ENCODE measurements around the gene CPOX. TPM values are rescaled to one million over a fixed set of nuclear protein-coding genes. Genes with fewer than 3 reads are reported as not detected.

CPOX gene
- total RNA-seq, 1 donor: 22.1 TPM

GRCh38 chr3:98556164-98557130 is 37.0 kb downstream of the CPOX start:
- H2AFZ ChIP-seq (ENCODE audit: low read length): no peak overlapping the region
- no peak overlapping the region for H3K4me3 ChIP-seq (ENCODE audit: insufficient read depth, low read length)
- no peaks in the 10 kb centered on the region for H3K79me2 ChIP-seq (ENCODE audit: insufficient read depth, low read length)
- H3K4me1 ChIP-seq (ENCODE audit: insufficient read depth, low read length): no peaks in the 10 kb centered on the region
- no peak for DNase-seq (ENCODE audit: insufficient read length, low spot score, missing footprints)
- no peaks in the 10 kb centered on the region for H3K9me3 ChIP-seq (ENCODE audit: low read depth, low read length)
- no peak overlapping the region for H3K27ac ChIP-seq (ENCODE audit: low read depth, low read length)
- H3K36me3 ChIP-seq (ENCODE audit: insufficient read depth, low read length): no peaks in the 10 kb centered on the region
- no peaks in the 10 kb centered on the region for H4K20me1 ChIP-seq (ENCODE audit: insufficient read depth, low read length)
- peaks cover 38% of the 10 kb centered on the region for H3K27me3 ChIP-seq (ENCODE audit: insufficient read depth, low read length)
- TF ChIP-seq, protein P1, sequence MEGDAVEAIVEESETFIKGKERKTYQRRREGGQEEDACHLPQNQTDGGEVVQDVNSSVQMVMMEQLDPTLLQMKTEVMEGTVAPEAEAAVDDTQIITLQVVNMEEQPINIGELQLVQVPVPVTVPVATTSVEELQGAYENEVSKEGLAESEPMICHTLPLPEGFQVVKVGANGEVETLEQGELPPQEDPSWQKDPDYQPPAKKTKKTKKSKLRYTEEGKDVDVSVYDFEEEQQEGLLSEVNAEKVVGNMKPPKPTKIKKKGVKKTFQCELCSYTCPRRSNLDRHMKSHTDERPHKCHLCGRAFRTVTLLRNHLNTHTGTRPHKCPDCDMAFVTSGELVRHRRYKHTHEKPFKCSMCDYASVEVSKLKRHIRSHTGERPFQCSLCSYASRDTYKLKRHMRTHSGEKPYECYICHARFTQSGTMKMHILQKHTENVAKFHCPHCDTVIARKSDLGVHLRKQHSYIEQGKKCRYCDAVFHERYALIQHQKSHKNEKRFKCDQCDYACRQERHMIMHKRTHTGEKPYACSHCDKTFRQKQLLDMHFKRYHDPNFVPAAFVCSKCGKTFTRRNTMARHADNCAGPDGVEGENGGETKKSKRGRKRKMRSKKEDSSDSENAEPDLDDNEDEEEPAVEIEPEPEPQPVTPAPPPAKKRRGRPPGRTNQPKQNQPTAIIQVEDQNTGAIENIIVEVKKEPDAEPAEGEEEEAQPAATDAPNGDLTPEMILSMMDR (IDR thresholded peaks at IDR 0.05; ENCODE audit: extremely low read depth, low read depth, low read length): no peak
- H3K4me2 ChIP-seq (ENCODE audit: insufficient read depth, low read length): no peak overlapping the region

DNA sequence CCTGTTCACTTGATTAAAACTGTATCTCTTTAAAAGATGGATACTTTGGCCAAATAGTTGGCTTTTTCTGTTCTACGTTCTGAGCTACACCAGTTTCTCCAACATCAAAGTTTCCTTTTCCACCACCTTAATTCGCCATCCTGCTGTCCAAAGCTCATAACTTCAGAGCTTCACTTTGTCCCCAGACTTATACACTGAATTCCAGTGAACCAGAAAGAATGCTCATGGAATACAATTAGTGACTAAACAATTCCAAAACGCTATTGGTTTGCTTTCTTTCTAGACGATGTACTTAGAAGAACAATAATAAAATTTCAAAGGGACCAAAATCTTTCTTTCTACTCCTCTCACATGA is 38.4 kb downstream of the CPOX start:
- no peak for DNase-seq (ENCODE audit: insufficient read length, low spot score, missing footprints)
- no peak overlapping the region for H3K4me3 ChIP-seq (ENCODE audit: insufficient read depth, low read length)
- H3K79me2 ChIP-seq (ENCODE audit: insufficient read depth, low read length): no peaks in the 10 kb centered on the region
- H4K20me1 ChIP-seq (ENCODE audit: insufficient read depth, low read length): no peaks in the 10 kb centered on the region
- no peak overlapping the region for H2AFZ ChIP-seq (ENCODE audit: low read length)
- H3K27me3 ChIP-seq (ENCODE audit: insufficient read depth, low read length): peaks cover 48% of the 10 kb centered on the region
- TF ChIP-seq, protein P1 (IDR thresholded peaks at IDR 0.05; ENCODE audit: extremely low read depth, low read depth, low read length): no peak
- no peak overlapping the region for H3K27ac ChIP-seq (ENCODE audit: low read depth, low read length)
- no peaks in the 10 kb centered on the region for H3K36me3 ChIP-seq (ENCODE audit: insufficient read depth, low read length)
- H3K4me1 ChIP-seq (ENCODE audit: insufficient read depth, low read length): no peaks in the 10 kb centered on the region
- no peaks in the 10 kb centered on the region for H3K9me3 ChIP-seq (ENCODE audit: low read depth, low read length)
- no peak overlapping the region for H3K4me2 ChIP-seq (ENCODE audit: insufficient read depth, low read length)

GRCh38 chr3:98554580-98554979 is 38.8 kb downstream of the CPOX start:
- no peaks in the 10 kb centered on the region for H3K79me2 ChIP-seq (ENCODE audit: insufficient read depth, low read length)

DNA sequence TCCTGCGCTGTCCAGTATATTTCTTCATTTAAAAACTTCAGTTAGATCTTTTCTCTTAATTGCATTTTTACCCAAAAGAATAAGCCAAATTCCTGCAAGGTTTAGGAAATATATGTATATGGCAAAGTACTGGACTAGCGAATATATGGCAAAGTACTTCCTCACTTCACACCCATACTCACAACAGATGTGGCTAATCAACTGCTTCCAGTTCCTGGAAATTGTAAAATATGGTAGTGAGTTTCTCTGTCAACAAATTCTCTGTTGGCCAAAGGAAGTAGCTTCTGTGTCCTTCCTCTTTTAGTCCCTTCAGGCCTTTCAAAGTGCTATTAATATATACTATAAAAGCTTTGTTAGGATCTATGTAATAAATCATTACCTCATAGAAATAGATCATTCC is 39.7 kb downstream of the CPOX start:
- H3K4me2 ChIP-seq (ENCODE audit: insufficient read depth, low read length): no peak overlapping the region
- no peaks in the 10 kb centered on the region for H3K79me2 ChIP-seq (ENCODE audit: insufficient read depth, low read length)
- H4K20me1 ChIP-seq (ENCODE audit: insufficient read depth, low read length): no peaks in the 10 kb centered on the region
- H2AFZ ChIP-seq (ENCODE audit: low read length): no peak overlapping the region
- no peak overlapping the region for H3K4me3 ChIP-seq (ENCODE audit: insufficient read depth, low read length)
- no peaks in the 10 kb centered on the region for H3K4me1 ChIP-seq (ENCODE audit: insufficient read depth, low read length)
- H3K27ac ChIP-seq (ENCODE audit: low read depth, low read length): no peak overlapping the region
- TF ChIP-seq, protein P1 (IDR thresholded peaks at IDR 0.05; ENCODE audit: extremely low read depth, low read depth, low read length): no peak
- no peaks in the 10 kb centered on the region for H3K9me3 ChIP-seq (ENCODE audit: low read depth, low read length)
- no peaks in the 10 kb centered on the region for H3K36me3 ChIP-seq (ENCODE audit: insufficient read depth, low read length)
- DNase-seq (ENCODE audit: insufficient read length, low spot score, missing footprints): no peak
- H3K27me3 ChIP-seq (ENCODE audit: insufficient read depth, low read length): peaks cover 51% of the 10 kb centered on the region

More at GRCh38 chr3:98554580-98554979, 38.8 kb downstream of the CPOX start:
- Histone ChIP-seq H3K9me3 (ENCODE audit: low read depth, low read length) (no peaks in the 10 kb centered on the region), H3K4me1 (ENCODE audit: insufficient read depth, low read length) (no peaks in the 10 kb centered on the region), H4K20me1 (ENCODE audit: insufficient read depth, low read length) (no peaks in the 10 kb centered on the region), H3K4me2 (ENCODE audit: insufficient read depth, low read length) (no peak overlapping the region), H3K36me3 (ENCODE audit: insufficient read depth, low read length) (no peaks in the 10 kb centered on the region), H2AFZ (ENCODE audit: low read length) (no peak overlapping the region), H3K27ac (ENCODE audit: low read depth, low read length) (no peak overlapping the region), H3K27me3 (ENCODE audit: insufficient read depth, low read length) (peaks cover 50% of the 10 kb centered on the region), H3K4me3 (ENCODE audit: insufficient read depth, low read length) (no peak overlapping the region)
- no peak for DNase-seq (ENCODE audit: insufficient read length, low spot score, missing footprints)
- TF ChIP-seq, protein P1 (IDR thresholded peaks at IDR 0.05; ENCODE audit: extremely low read depth, low read depth, low read length): no peak

Measured in osteoblast (primary cell).